Spleen (tissue), 11 donors: ENCODE results near the gene IL21R. TPM values are rescaled to one million over a fixed set of nuclear protein-coding genes. Genes with fewer than 3 reads are reported as not detected.
"Not testable (repeated sequence)": the region's sequence is repeated elsewhere in the genome, so short reads cannot be mapped to it uniquely, and the experiment has no call there.

Experiments
- DNase-seq: peaks from one replicate; pipeline ENCODE4 v3.0.0-alpha.2; 2020
- H3K27ac ChIP-seq, 8 donors: fragments of 200-600 bp; sonication (generic) in 7 of 8; 1 replicate in 4 of 8; 2 replicates in 4 of 8; pipeline versions ENCODE4 v1.5.0 to v1.8.0; 2016 to 2021; ENCODE audit warnings: inconsistent platforms in 4 of 8, mild to moderate bottlenecking in 4 of 8, moderate library complexity in 1 of 8
- H3K27me3 ChIP-seq, 7 donors: fragments of 200-600 bp; sonication (generic) in 6 of 7; replicated peaks in 1 of 7; 1 replicate in 4 of 7; 2 replicates in 3 of 7; pipeline versions ENCODE4 v1.5.0 to v1.8.0; 2016 to 2021; ENCODE audit warnings: inconsistent platforms in 3 of 7, mild to moderate bottlenecking in 1 of 7
- H3K36me3 ChIP-seq, 6 donors: fragments of 200-600 bp; sonication (generic) in 5 of 6; 1 replicate in 4 of 6; 2 replicates in 2 of 6; pipeline versions ENCODE4 v1.5.0 to v1.8.0; 2016 to 2021; ENCODE audit warnings: inconsistent platforms in 2 of 6
- H3K4me1 ChIP-seq, 6 donors: fragments of 200-600 bp; sonication (generic) in 5 of 6; 1 replicate in 3 of 6; 2 replicates in 3 of 6; pipeline versions ENCODE4 v1.5.0 to v1.8.0; 2016 to 2021; ENCODE audit warnings: inconsistent platforms in 3 of 6
- H3K4me3 ChIP-seq, 8 donors: fragments of 200-600 bp; sonication (generic) in 7 of 8; 1 replicate in 4 of 8; 2 replicates in 4 of 8; pipeline versions ENCODE4 v1.5.0 to v1.8.0; 2016 to 2021; ENCODE audit warnings: inconsistent platforms in 4 of 8, mild to moderate bottlenecking in 4 of 8, moderate library complexity in 2 of 8
- H3K9me3 ChIP-seq, 8 donors: fragments of 200-600 bp; sonication (generic) in 7 of 8; 1 replicate in 4 of 8; 2 replicates in 4 of 8; pipeline versions ENCODE4 v1.5.0 to v1.8.0; 2016 to 2021; ENCODE audit warnings: inconsistent platforms in 4 of 8
- CTCF ChIP-seq, 11 experiments: fragments of 200-600 bp in 7 of 11; fragments of 450-650 bp in 4 of 11; sonication (generic) in 4 of 11; IDR thresholded peaks in 8 of 11; conservative IDR thresholded peaks in 3 of 11; 1 replicate in 7 of 11; 2 replicates in 4 of 11; pipeline versions ENCODE4 v1.4.0 to v1.8.0; 2016 to 2021; ENCODE audit warnings: antibody characterized with exemption in 11 of 11, inconsistent platforms in 4 of 11, mild to moderate bottlenecking in 1 of 11
- POLR2A ChIP-seq, 3 donors: fragments of 450-650 bp; IDR thresholded peaks; one replicate each; pipeline ENCODE4 v1.5.1; 2017; ENCODE audit warnings: antibody characterized with exemption in 3 of 3, mild to moderate bottlenecking in 1 of 3
- POLR2AphosphoS5 ChIP-seq, 3 donors: sonication (generic); formaldehyde crosslinking; IDR thresholded peaks; one replicate each; pipeline ENCODE4 v1.5.1; 2017; ENCODE audit warnings: antibody characterized with exemption in 3 of 3
- WGBS, 5 donors: extraction: QIAGEN DNeasy Blood & Tissue Kit in 3 of 5; methylation state at CpG; one replicate each; pipeline versions ENCODE4 v1.1.5 to v1.1.7; 2013 to 2018; 5-methylcytosine and 5-hydroxymethylcytosine counted together
- intact Hi-C: fragments of 100-400 bp; cut with DNase I; formaldehyde crosslinking; loops from one replicate; pipeline ENCODE4 v1.15.0; 2023; ENCODE audit warnings: low total_unique reads
- polyA plus RNA-seq, 3 donors: library from polyadenylated mRNA; stranded (reverse); fragments of 200-250 nt; gene quantifications; one replicate each; pipeline ENCODE4 v1.2.1, GENCODE V29; 2013
- total RNA-seq, 7 donors: library from RNA; depleted of rRNA in 3 of 7; stranded (reverse); fragments of >200 nt in 3 of 7; fragmentation: NEBNext Ultra II Directional in 4 of 7; extraction: Animal tissue kit (Norgen Biotek cat#: 25700) in 4 of 7; gene quantifications; one replicate each; pipeline versions ENCODE4 v1.1.0 to v1.2.1, GENCODE V29; 2016 to 2021
- donor health status: healthy with polysubstance abuse.
- donor health status: DM: no; HTN: no; CAD: no; lungs with moderate emphysema.
- donor health status: DM: no; HTN: no; CAD: no.
- donor health status: Bipolar disorder and iron deficiency.
- donor health status: healthy.
- donor health status: DM: no; HTN: no; CAD: no.
- donor health status: DM: yes; HTN: yes; CAD: no.

IL21R gene
- total and polyA plus RNA-seq, 10 donors = 2.7 to 19.7 (median 12.0) TPM

GRCh38 chr16:27394516-27394915 is 7.5 kb upstream of the IL21R start:
- no peaks in the 10 kb centered on the region for H3K27me3 ChIP-seq
- H3K4me1 ChIP-seq = peaks cover 0 to 33% (median 17%) of the 10 kb centered on the region in 6 donors
- no peaks in the 10 kb centered on the region for H3K36me3 ChIP-seq
- no peak for DNase-seq
- no peak for TF ChIP-seq CTCF (IDR thresholded peaks at IDR 0.05 in 8 of 11, conservative IDR thresholded peaks at IDR 0.05 in 3 of 11)
- no peak for TF ChIP-seq POLR2A (IDR thresholded peaks at IDR 0.05)
- no peak for TF ChIP-seq POLR2AphosphoS5 (IDR thresholded peaks at IDR 0.05)
- peaks cover 0 to 69% (median 49%) of the 10 kb centered on the region in 8 donors for H3K9me3 ChIP-seq
- intact Hi-C loops = no loop called here
- no peak overlapping the region for H3K27ac ChIP-seq
- no peak overlapping the region for H3K4me3 ChIP-seq

GRCh38 chr16:27398341-27398893 is 3.6 kb upstream of the IL21R start:
- H3K36me3 ChIP-seq, H3K4me3 ChIP-seq, H3K27me3 ChIP-seq, DNase-seq, intact Hi-C loops: not testable (repeated sequence)
- Histone ChIP-seq H3K9me3 (peaks cover 0 to 40% (median 26%) of the 10 kb centered on the region in 8 donors), H3K27ac (peak overlapping the region in 1 of 8 donors; percentile 60), H3K4me1 (peaks cover 10 to 60% (median 51%) of the 10 kb centered on the region in 6 donors)
- WGBS, 5 donors = 67 to 80% (median 72%) methylated on average over 15 of the region's 15 CpGs

- Histone ChIP-seq H3K27me3 (peaks cover 0 to 11% (median 0%) of the 10 kb centered on the region in 7 donors), H3K9me3 (peaks cover 0 to 33% (median 18%) of the 10 kb centered on the region in 8 donors), H3K4me3 (no peak overlapping the region), H3K27ac (peak overlapping the region in 4 of 8 donors; percentile 29 to 60 (median 52)), H3K36me3 (no peaks in the 10 kb centered on the region), H3K4me1 (peaks cover 10 to 68% (median 59%) of the 10 kb centered on the region in 6 donors)
- intact Hi-C loops = no loop called here
- 50 to 64% (median 56%) methylated on average over 8 of the region's 8 CpGs for WGBS, 5 donors
- peak; percentile 81 for DNase-seq
- TF ChIP-seq POLR2AphosphoS5 (IDR thresholded peaks at IDR 0.05) (no peak), CTCF (IDR thresholded peaks at IDR 0.05 in 8 of 11, conservative IDR thresholded peaks at IDR 0.05 in 3 of 11) (no peak), POLR2A (IDR thresholded peaks at IDR 0.05) (no peak)
These were observed 2.8 kb upstream of the IL21R start for GRCh38 chr16:27398894-27399853.

- TF ChIP-seq POLR2AphosphoS5 (IDR thresholded peaks at IDR 0.05) (no peak), POLR2A (IDR thresholded peaks at IDR 0.05) (no peak)
- Histone ChIP-seq H3K4me1 (peaks cover 10 to 76% (median 66%) of the 10 kb centered on the region in 6 donors), H3K4me3 (no peak overlapping the region), H3K27me3 (peaks cover 0 to 14% (median 0%) of the 10 kb centered on the region in 7 donors), H3K9me3 (peaks cover 0 to 25% (median 10%) of the 10 kb centered on the region in 8 donors), H3K36me3 (no peaks in the 10 kb centered on the region), H3K27ac (no peak overlapping the region)
- no peak for DNase-seq
- WGBS, 5 donors = 92 to 96% (median 93%) methylated on average over 2 of the region's 2 CpGs
- intact Hi-C loops = no loop called here
These were observed 2.0 kb upstream of the IL21R start for GRCh38 chr16:27399969-27400368.
